ENCODE measurements around the gene FLNB.

Gene FLNB

GRCh38 chr3:58015520-58015915, 7.3 kb downstream of the FLNB start:
- FAIRE-seq (no peak), DNase-seq (ENCODE audit: insufficient read length, low spot score) (no peak)
- TF ChIP-seq TAF1 (IDR thresholded peaks at IDR 0.05; ENCODE audit: low read depth, low read length) (no peak), POLR2AphosphoS5 (IDR thresholded peaks at IDR 0.05; ENCODE audit: low read depth, low read length) (no peak), POU2F2 (IDR thresholded peaks at IDR 0.05; ENCODE audit: low read depth, low read length) (no peak), SPI1 (IDR thresholded peaks at IDR 0.05; ENCODE audit: low read depth, low read length) (no peak), POLR2A (IDR thresholded peaks at IDR 0.05; ENCODE audit: low read depth, low read length) (no peak), PAX5 (IDR thresholded peaks at IDR 0.05; ENCODE audit: insufficient read depth, low read length, severe bottlenecking) (no peak)

GRCh38 chr3:58016710-58017109, 8.5 kb downstream of the FLNB start:
- TF ChIP-seq PAX5 (IDR thresholded peaks at IDR 0.05; ENCODE audit: insufficient read depth, low read length, severe bottlenecking) = no peak
- no peak for TF ChIP-seq TAF1 (IDR thresholded peaks at IDR 0.05; ENCODE audit: low read depth, low read length)
- TF ChIP-seq SPI1 (IDR thresholded peaks at IDR 0.05; ENCODE audit: low read depth, low read length) = no peak
- no peak for DNase-seq (ENCODE audit: insufficient read length, low spot score)
- FAIRE-seq = no peak

GRCh38 chr3:58018892-58019742, 10.9 kb downstream of the FLNB start:
- no peak for DNase-seq (ENCODE audit: insufficient read length, low spot score)
- no peak for FAIRE-seq
- no peak for TF ChIP-seq SPI1 (IDR thresholded peaks at IDR 0.05; ENCODE audit: low read depth, low read length)
- no peak for TF ChIP-seq POU2F2 (IDR thresholded peaks at IDR 0.05; ENCODE audit: low read depth, low read length)
- no peak for TF ChIP-seq PAX5 (IDR thresholded peaks at IDR 0.05; ENCODE audit: insufficient read depth, low read length, severe bottlenecking)
- TF ChIP-seq POLR2AphosphoS5 (IDR thresholded peaks at IDR 0.05; ENCODE audit: low read depth, low read length) = no peak
- no peak for TF ChIP-seq POLR2A (IDR thresholded peaks at IDR 0.05; ENCODE audit: low read depth, low read length)
- TF ChIP-seq TAF1 (IDR thresholded peaks at IDR 0.05; ENCODE audit: low read depth, low read length) = no peak

GRCh38 chr3:58020783-58021071, 12.5 kb downstream of the FLNB start:
- DNase-seq (ENCODE audit: insufficient read length, low spot score) (no peak), FAIRE-seq (no peak)
- TF ChIP-seq POLR2AphosphoS5 (IDR thresholded peaks at IDR 0.05; ENCODE audit: low read depth, low read length) (no peak), SPI1 (IDR thresholded peaks at IDR 0.05; ENCODE audit: low read depth, low read length) (no peak), PAX5 (IDR thresholded peaks at IDR 0.05; ENCODE audit: insufficient read depth, low read length, severe bottlenecking) (no peak), POLR2A (IDR thresholded peaks at IDR 0.05; ENCODE audit: low read depth, low read length) (no peak), TAF1 (IDR thresholded peaks at IDR 0.05; ENCODE audit: low read depth, low read length) (no peak), POU2F2 (IDR thresholded peaks at IDR 0.05; ENCODE audit: low read depth, low read length) (no peak)

GRCh38 chr3:58021072-58021959, 13.1 kb downstream of the FLNB start:
- TF ChIP-seq POLR2A (IDR thresholded peaks at IDR 0.05; ENCODE audit: low read depth, low read length) (no peak), TAF1 (IDR thresholded peaks at IDR 0.05; ENCODE audit: low read depth, low read length) (no peak)
- FAIRE-seq = no peak
- no peak for DNase-seq (ENCODE audit: insufficient read length, low spot score)

- no peak for DNase-seq (ENCODE audit: insufficient read length, low spot score)
- TF ChIP-seq PAX5 (IDR thresholded peaks at IDR 0.05; ENCODE audit: insufficient read depth, low read length, severe bottlenecking) = no peak
- TF ChIP-seq POU2F2 (IDR thresholded peaks at IDR 0.05; ENCODE audit: low read depth, low read length) = no peak
- no peak for TF ChIP-seq POLR2AphosphoS5 (IDR thresholded peaks at IDR 0.05; ENCODE audit: low read depth, low read length)
- TF ChIP-seq SPI1 (IDR thresholded peaks at IDR 0.05; ENCODE audit: low read depth, low read length) = no peak
- TF ChIP-seq TAF1 (IDR thresholded peaks at IDR 0.05; ENCODE audit: low read depth, low read length) = no peak
- no peak for TF ChIP-seq POLR2A (IDR thresholded peaks at IDR 0.05; ENCODE audit: low read depth, low read length)
- no peak for FAIRE-seq
Measured at GRCh38 chr3:58021962-58022361, 13.7 kb downstream of the FLNB start.

GRCh38 chr3:58022490-58022889, 14.3 kb downstream of the FLNB start:
- no peak for TF ChIP-seq POLR2A (IDR thresholded peaks at IDR 0.05; ENCODE audit: low read depth, low read length)
- TF ChIP-seq PAX5 (IDR thresholded peaks at IDR 0.05; ENCODE audit: insufficient read depth, low read length, severe bottlenecking) = no peak
- no peak for TF ChIP-seq TAF1 (IDR thresholded peaks at IDR 0.05; ENCODE audit: low read depth, low read length)
- no peak for TF ChIP-seq SPI1 (IDR thresholded peaks at IDR 0.05; ENCODE audit: low read depth, low read length)
- TF ChIP-seq POU2F2 (IDR thresholded peaks at IDR 0.05; ENCODE audit: low read depth, low read length) = no peak
- no peak for TF ChIP-seq POLR2AphosphoS5 (IDR thresholded peaks at IDR 0.05; ENCODE audit: low read depth, low read length)
- DNase-seq (ENCODE audit: insufficient read length, low spot score) (no peak), FAIRE-seq (no peak)

GRCh38 chr3:58023531-58023930, 15.3 kb downstream of the FLNB start:
- no peak for FAIRE-seq
- no peak for DNase-seq (ENCODE audit: insufficient read length, low spot score)
- TF ChIP-seq POLR2A (IDR thresholded peaks at IDR 0.05; ENCODE audit: low read depth, low read length) (no peak), POLR2AphosphoS5 (IDR thresholded peaks at IDR 0.05; ENCODE audit: low read depth, low read length) (no peak), PAX5 (IDR thresholded peaks at IDR 0.05; ENCODE audit: insufficient read depth, low read length, severe bottlenecking) (no peak)

GRCh38 chr3:58025406-58025805, 17.2 kb downstream of the FLNB start:
- no peak for FAIRE-seq
- no peak for TF ChIP-seq TAF1 (IDR thresholded peaks at IDR 0.05; ENCODE audit: low read depth, low read length)
- no peak for TF ChIP-seq POLR2A (IDR thresholded peaks at IDR 0.05; ENCODE audit: low read depth, low read length)
- no peak for TF ChIP-seq SPI1 (IDR thresholded peaks at IDR 0.05; ENCODE audit: low read depth, low read length)
- TF ChIP-seq POLR2AphosphoS5 (IDR thresholded peaks at IDR 0.05; ENCODE audit: low read depth, low read length) = no peak
- TF ChIP-seq POU2F2 (IDR thresholded peaks at IDR 0.05; ENCODE audit: low read depth, low read length) = no peak
- TF ChIP-seq PAX5 (IDR thresholded peaks at IDR 0.05; ENCODE audit: insufficient read depth, low read length, severe bottlenecking) = no peak
- DNase-seq (ENCODE audit: insufficient read length, low spot score) = no peak

Data from GM12891 (cell line).